Stimulated activated CD8-positive, alpha-beta memory T cell treated with anti-CD3 and anti-CD28 coated beads, Interleukin-7, amount 100 ng/mL, for 4 hours (primary cell): ENCODE results near the gene ASPN.

Experiments
- DNase-seq, 2 donors: peaks; one replicate each; pipeline ENCODE4 v3.0.0-alpha.2; 2020; ENCODE audit warnings: low read depth in 2 of 2

Gene ASPN

DNA sequence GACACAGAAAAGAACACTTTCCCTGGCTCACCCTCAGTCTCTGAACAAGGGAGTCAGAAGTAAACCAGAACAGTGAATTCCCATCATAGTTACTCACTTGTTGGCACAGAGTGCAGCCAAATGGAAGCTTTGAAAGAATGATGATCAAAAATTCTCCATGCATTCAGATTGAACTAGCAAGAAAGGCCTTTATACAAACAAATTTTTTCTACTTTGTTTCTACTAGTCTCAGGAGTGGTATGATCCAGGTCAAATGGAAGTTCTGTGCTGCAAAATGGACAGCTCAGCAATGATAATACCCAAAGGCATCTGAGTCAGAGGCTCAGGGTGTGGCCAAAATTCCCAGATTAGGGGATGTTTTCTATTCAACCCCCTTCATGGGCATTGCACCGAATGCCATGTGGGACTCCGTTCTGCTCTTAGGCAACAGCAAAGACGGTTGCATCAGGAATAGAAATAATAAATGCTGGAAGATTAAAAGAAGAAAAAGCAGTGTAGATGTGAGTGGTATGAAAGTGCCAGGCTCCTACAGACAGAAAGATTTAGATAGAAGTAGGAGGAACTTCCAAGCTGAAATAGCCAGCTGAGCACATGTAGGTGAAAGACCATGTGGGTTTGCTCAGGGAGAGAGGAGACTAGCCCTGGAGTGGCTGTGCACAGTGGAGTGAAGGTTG is 24.0 kb upstream of the ASPN start:
- DNase-seq, result no peak

GRCh38 chr9:92504881-92505280 is 22.6 kb upstream of the ASPN start:
- no peak for DNase-seq

DNA sequence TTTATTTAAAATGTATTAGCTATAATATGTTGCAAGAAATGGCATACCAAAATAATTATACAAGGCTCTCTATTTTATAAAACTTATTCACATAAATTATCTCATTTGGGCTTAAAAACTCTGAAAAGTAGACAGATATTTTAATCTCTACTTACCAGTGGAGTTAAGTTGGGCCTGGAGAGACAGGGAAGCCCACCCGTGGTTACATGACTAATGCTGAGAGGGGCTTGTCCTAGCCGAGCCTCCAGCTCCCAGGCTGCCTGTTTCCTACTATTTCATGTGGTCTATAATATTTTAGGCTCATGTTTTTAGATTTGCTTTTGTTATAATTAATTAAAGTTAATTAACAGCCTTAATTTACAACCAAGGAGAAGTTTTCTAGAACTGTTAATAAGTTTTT is 20.9 kb upstream of the ASPN start:
- no peak for DNase-seq

DNA sequence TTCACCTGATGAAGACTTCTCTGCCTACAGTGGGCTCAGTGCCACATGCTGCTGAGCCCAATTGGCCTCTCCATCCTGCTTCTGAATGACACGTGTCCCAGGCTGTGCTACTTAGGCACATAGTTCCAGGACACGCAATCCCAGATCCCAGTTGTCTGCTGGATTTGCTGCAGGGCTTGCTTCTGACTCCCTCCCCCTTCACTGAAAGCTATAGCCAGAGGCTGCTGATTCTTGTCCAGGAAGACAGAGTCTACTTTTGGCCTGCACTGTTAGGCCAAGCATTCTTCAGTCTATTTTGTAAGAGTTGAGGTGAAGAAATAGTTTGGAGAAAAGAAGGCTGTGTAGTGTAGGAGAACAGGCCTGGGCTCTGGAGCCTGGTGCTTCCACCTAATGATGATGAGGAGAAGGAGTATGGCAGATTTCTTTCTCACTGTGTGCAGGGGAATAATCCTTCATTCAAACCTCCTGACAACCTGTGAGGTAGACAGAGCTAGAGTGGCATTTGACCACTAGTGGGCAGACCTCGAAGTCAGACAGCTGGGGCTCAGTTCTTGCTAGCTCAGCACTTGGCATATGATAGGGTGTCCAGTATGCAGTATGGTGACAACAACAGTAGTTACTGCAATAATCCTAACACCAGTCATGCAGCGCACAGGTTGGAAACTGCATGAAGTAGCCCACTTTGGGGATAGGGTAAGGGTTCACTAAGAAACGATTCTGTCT is 19.5 kb upstream of the ASPN start:
- DNase-seq, result no peak

DNA sequence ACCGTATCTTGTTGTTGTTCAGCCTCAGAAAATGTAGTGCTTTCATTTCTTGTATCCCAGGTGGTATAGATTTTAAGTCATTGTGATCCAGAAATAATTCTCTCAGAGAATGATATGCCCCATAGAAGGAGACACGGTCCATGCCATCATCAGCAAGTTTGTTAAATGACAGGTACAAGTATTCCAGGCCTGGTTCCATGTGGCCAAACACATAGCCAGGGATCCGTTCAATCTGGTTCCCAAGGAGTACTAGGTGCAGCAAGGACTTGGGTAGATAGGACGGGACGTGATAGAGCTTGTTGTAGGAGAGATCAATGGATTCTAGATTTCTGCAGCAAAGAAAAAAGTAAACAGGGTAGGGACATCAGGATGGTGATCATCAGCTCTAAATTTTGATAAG is 18.4 kb upstream of the ASPN start:
- no peak for DNase-seq

GRCh38 chr9:92499701-92500100 is 17.4 kb upstream of the ASPN start:
- no peak for DNase-seq

DNA sequence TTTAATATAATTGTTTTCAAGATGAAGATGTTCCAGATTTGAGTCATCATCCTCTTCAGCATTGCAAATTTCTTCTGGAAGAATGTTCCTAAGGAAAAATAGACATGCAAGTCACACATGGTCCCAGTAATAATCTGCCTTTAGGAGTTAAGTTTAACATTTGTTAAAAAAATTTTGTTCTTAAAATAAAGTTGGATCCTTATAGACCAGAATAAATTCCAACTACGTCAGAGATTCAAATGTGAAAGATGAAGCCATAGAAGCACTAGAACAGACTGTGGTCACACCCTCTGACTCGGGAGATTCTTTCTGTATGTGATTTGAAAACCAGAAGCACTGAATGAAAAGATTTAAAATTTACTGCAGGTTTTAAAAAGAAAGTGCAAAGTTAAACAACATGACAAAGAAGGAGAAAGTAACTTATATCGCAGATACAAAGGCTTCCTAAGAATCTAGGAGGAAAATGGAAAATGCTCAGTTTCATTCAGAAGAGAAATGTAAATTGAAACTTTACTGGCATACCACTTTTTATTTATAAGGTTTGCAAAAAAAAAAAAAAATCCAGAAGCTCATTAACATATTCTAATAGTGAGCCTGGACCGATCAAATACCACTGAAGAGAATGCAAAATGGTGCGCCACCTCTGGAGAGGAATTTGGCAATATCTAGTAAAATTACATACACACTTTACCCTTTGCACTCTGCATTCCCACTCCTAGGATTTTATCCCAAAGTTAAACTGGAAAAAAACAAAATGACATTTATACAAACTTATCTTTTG is 14.3 kb upstream of the ASPN start:
- no peak for DNase-seq

DNA sequence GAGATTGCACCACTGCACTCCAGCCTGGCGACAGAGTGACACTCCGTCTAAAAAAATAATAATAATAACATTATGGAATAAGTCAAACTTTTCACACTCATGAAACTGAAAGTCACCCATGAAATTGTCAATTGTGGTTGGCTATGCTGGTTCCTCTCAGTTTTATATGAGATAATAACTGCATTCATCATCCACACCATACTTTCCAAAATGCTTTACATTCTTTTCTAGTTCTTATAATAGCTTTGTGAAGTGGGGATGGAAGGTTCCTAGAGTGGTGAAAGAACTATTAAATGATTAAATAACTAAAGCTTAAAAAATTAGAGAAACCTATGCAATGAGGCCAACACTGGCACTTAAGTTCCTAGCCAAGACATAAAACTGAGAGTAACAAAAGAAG is 12.6 kb upstream of the ASPN start:
- DNase-seq, result no peak

GRCh38 chr9:92493749-92494387 is 11.6 kb upstream of the ASPN start:
- DNase-seq, result no peak

GRCh38 chr9:92492781-92493401 is 10.6 kb upstream of the ASPN start:
- DNase-seq, result no peak

DNA sequence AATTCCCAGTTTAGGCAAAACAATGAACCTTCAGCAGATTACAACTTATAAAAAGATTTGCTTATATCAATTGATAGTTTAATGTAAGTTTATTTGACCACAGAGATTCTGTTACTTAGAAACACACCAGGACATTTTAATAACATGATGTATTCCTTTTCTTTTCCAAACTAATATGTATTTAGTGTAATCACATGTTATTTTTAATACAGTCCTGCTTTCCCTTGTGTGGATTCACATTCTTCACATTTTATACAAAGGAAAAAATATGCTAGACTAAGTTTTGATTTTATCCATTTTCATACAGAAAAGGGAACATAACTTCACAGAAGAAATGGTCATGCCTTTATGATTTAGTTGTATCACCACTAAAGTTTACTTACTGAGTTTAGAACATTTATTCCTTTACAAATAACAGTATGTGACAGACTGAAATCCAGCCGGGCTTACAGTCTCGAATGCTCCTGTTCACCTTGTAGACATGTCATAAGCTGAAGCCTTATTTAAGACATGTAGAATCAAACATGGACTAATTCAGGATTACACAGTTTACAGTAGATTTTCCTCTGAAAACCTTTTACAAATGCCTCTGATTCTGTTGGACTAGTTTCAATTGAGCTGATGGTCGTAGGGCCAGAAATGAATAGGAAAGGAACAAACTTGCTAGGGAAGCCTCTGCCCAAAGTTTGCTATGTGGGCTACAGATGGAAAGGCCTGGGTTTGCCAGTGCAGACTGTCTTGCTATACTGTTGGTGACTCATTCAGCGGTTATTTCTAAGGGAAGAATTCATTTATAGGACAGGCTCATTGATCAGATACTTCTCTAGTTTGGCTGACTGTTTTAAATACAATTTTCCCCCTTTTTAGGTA is 6.6 kb upstream of the ASPN start:
- no peak for DNase-seq

- no peak for DNase-seq
Measured at GRCh38 chr9:92486371-92486770, 4.1 kb upstream of the ASPN start.

- DNase-seq, result no peak
Measured at GRCh38 chr9:92484563-92484962, 2.3 kb upstream of the ASPN start.

DNA sequence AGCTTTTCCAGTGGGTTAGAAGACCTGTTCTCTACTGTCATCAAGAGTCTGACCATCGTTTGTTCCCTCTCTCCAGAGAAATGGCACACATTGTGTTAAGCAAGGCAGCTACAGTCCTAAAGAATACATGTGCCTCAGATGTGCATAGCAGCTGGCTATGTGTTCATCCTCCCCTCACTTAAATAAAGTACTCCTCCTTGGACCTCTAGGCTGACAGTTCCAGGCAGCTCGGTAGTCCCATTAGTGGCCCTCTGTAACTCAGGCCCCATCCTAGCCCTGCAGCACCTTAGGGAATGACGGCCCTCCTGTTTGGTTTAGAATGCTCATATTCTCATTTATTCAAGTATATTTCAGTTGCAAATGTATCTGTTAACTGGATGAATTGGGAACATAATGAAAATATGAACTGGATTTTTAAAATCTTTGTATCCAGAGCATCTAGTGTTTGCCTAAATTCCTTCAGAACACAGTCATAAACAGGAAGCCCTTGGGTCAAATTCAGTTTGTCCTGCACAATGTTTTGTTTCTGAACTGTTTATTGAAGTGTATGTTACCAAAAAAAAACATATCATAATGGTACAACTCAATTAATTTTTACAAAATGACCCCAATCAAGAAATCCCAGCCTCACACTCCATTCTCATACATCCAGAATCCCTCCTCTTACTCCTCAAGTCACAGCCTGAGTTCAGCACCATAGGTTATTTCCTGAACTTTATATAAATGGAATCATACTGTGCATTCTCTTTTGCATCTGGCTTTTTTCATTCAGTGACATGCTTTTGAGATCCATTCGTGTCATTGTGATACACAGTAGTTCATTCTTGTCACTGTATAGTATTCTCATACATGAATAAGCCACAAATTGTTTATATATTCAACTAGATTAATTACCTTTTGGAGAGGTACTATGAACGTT is 1.6 kb upstream of the ASPN start:
- no peak for DNase-seq

GRCh38 chr9:92482805-92483204 is 499 bp upstream of the ASPN start:
- no peak for DNase-seq

GRCh38 chr9:92480986-92481633 is 1.2 kb downstream of the ASPN start:
- DNase-seq, result no peak

GRCh38 chr9:92480291-92480771 is 2.0 kb downstream of the ASPN start:
- DNase-seq, result no peak

DNA sequence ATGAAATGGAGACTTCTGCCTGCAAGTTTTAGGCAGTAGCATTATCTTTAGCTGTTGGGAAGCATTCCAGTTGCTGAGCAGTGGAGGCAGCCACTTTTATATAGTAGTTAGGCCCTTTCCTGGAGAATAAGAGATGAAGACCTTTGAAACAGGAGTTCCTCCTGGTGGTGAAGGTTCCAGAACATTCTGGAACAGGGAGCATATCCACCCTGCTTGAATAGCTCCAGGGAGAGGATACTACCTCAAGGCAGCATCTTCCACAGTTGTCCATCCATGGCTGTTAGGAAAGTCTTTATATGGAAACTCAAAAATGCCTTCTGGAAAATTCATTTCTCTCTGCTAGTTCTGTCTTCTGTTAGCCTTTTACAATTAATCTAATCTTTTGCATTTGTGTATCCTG is 3.0 kb downstream of the ASPN start:
- DNase-seq, result no peak

GRCh38 chr9:92478783-92479182 is 3.5 kb downstream of the ASPN start:
- DNase-seq, result no peak
